Measurements from ENCODE around the gene SLIT1. TPM values are rescaled to one million over a fixed set of nuclear protein-coding genes. Genes with fewer than 3 reads are reported as not detected.

SLIT1 gene
- polyA plus RNA-seq, 4 donors, result 5.4 to 7.7 (median 6.9) TPM

- no peak for DNase-seq (ENCODE audit: low read depth in 4 of 4, low spot score in 3 of 4)
Observed at GRCh38 chr10:97144297-97144696, 41.5 kb downstream of the SLIT1 start.

GRCh38 chr10:97142834-97143233 is 42.9 kb downstream of the SLIT1 start:
- no peak for DNase-seq (ENCODE audit: low read depth in 4 of 4, low spot score in 3 of 4)

GRCh38 chr10:97140902-97141745 is 44.6 kb downstream of the SLIT1 start:
- no peak for DNase-seq (ENCODE audit: low read depth in 4 of 4, low spot score in 3 of 4)

- no peak for DNase-seq (ENCODE audit: low read depth in 4 of 4, low spot score in 3 of 4)
Observed at GRCh38 chr10:97140049-97140846, 45.5 kb downstream of the SLIT1 start.

- no peak for DNase-seq (ENCODE audit: low read depth in 4 of 4, low spot score in 3 of 4)
Observed at GRCh38 chr10:97139651-97140048, 46.1 kb downstream of the SLIT1 start.

GRCh38 chr10:97138846-97139245 is 46.9 kb downstream of the SLIT1 start:
- no peak for DNase-seq (ENCODE audit: low read depth in 4 of 4, low spot score in 3 of 4)

GRCh38 chr10:97138174-97138573 is 47.6 kb downstream of the SLIT1 start:
- no peak for DNase-seq (ENCODE audit: low read depth in 4 of 4, low spot score in 3 of 4)

- DNase-seq (ENCODE audit: low read depth in 4 of 4, low spot score in 3 of 4), result no peak
Observed at GRCh38 chr10:97136756-97137155, 49.0 kb downstream of the SLIT1 start.

GRCh38 chr10:97135464-97135863 is 50.3 kb downstream of the SLIT1 start:
- no peak for DNase-seq (ENCODE audit: low read depth in 4 of 4, low spot score in 3 of 4)

GRCh38 chr10:97134983-97135382 is 50.8 kb downstream of the SLIT1 start:
- no peak for DNase-seq (ENCODE audit: low read depth in 4 of 4, low spot score in 3 of 4)

- DNase-seq (ENCODE audit: low read depth in 4 of 4, low spot score in 3 of 4), result no peak
Observed at GRCh38 chr10:97134110-97134509, 51.6 kb downstream of the SLIT1 start.

GRCh38 chr10:97132273-97132672 is 53.5 kb downstream of the SLIT1 start:
- no peak for DNase-seq (ENCODE audit: low read depth in 4 of 4, low spot score in 3 of 4)

- no peak for DNase-seq (ENCODE audit: low read depth in 4 of 4, low spot score in 3 of 4)
Observed at GRCh38 chr10:97131666-97132065, 54.1 kb downstream of the SLIT1 start.

GRCh38 chr10:97131181-97131628 is 54.6 kb downstream of the SLIT1 start:
- DNase-seq (ENCODE audit: low read depth in 4 of 4, low spot score in 3 of 4), result no peak

GRCh38 chr10:97129666-97130065 is 56.1 kb downstream of the SLIT1 start:
- no peak for DNase-seq (ENCODE audit: low read depth in 4 of 4, low spot score in 3 of 4)

- DNase-seq (ENCODE audit: low read depth in 4 of 4, low spot score in 3 of 4), result no peak
Observed at GRCh38 chr10:97128516-97129154, 57.1 kb downstream of the SLIT1 start.

GRCh38 chr10:97128039-97128492 is 57.7 kb downstream of the SLIT1 start:
- DNase-seq (ENCODE audit: low read depth in 4 of 4, low spot score in 3 of 4), result no peak

- DNase-seq (ENCODE audit: low read depth in 4 of 4, low spot score in 3 of 4), result no peak
Observed at GRCh38 chr10:97127509-97127908, 58.2 kb downstream of the SLIT1 start.

- DNase-seq (ENCODE audit: low read depth in 4 of 4, low spot score in 3 of 4), result no peak
Observed at GRCh38 chr10:97124211-97124610, 61.5 kb downstream of the SLIT1 start.

- no peak for DNase-seq (ENCODE audit: low read depth in 4 of 4, low spot score in 3 of 4)
Observed at GRCh38 chr10:97123765-97124164, 62.0 kb downstream of the SLIT1 start.

- DNase-seq (ENCODE audit: low read depth in 4 of 4, low spot score in 3 of 4), result no peak
Observed at GRCh38 chr10:97121041-97121440, 64.7 kb downstream of the SLIT1 start.
